GM12872 (cell line): ENCODE results near the gene TEX29.

ENCODE experiments used
- TF ChIP-seq, protein P1 (sequence below): IDR thresholded peaks from 3 replicates; pipeline ENCODE4 v1.5.1; 2011; ENCODE audit warnings: low read depth, mild to moderate bottlenecking, low read length, moderate library complexity; ENCODE audit not compliant: insufficient read depth

Gene TEX29

DNA sequence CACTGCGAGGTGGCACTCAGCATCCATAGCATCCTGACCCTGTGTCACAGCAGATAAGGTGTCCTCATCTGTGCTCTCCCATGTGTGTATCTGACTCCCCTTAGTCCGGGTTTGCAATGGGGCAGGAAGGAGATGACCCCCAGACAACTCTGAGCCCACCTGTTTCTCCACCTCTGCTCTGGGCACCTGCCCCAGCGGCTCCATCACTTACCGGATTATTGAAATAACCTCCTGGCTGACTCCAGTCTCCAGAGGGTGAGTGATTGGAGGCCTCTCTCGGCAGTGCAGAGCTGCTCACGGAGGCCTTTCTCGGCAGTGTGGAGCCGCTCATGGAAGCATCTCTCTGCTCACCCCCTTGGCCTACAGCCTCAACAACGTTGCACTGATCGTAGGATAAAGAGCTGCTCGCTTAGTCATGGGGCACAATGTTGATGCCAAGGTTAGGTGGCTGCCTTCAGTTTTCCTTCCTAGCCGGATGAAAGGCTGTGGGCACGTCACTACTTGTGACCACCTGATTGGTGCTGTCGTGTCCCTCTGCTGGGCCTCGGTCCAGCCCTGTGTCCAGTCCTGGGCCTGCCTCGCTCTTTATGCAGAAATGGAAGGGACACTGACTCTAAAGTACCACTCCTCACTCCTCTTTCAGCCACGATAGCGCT is 67.6 kb downstream of the TEX29 start:
- TF ChIP-seq, protein P1, sequence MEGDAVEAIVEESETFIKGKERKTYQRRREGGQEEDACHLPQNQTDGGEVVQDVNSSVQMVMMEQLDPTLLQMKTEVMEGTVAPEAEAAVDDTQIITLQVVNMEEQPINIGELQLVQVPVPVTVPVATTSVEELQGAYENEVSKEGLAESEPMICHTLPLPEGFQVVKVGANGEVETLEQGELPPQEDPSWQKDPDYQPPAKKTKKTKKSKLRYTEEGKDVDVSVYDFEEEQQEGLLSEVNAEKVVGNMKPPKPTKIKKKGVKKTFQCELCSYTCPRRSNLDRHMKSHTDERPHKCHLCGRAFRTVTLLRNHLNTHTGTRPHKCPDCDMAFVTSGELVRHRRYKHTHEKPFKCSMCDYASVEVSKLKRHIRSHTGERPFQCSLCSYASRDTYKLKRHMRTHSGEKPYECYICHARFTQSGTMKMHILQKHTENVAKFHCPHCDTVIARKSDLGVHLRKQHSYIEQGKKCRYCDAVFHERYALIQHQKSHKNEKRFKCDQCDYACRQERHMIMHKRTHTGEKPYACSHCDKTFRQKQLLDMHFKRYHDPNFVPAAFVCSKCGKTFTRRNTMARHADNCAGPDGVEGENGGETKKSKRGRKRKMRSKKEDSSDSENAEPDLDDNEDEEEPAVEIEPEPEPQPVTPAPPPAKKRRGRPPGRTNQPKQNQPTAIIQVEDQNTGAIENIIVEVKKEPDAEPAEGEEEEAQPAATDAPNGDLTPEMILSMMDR: no peak

DNA sequence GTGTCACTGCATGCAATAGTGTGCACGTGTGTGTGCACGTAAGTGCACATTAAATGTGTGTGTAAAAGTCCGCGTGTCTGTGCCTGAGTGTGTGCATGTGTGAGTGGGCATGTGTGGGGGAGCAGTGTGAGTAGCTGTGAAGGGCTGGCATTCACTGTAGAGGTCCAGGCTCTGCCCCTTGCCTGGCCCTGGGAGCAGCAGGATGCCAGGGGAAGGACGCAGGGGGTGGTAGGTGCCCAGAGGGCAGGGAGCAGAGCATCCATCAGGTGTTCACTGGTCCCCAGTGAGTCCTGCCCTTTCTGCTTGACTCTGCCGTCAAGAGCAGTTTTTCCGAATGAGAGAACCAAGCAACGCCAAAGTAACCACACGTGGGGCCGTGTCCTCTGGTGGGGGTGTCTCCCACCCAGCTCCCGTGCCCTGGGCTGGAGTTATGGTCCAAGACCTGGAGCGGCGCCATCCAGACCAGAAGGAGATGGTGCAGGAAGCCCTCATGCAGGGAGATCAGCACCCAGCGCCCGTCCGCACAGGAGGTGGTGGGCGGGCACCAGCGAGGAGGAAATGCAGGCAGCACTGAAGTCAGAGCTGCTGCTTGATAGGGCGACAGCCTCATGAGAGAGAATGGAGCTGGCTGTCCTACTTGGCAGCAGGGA is 68.5 kb downstream of the TEX29 start:
- TF ChIP-seq, protein P1: no peak

DNA sequence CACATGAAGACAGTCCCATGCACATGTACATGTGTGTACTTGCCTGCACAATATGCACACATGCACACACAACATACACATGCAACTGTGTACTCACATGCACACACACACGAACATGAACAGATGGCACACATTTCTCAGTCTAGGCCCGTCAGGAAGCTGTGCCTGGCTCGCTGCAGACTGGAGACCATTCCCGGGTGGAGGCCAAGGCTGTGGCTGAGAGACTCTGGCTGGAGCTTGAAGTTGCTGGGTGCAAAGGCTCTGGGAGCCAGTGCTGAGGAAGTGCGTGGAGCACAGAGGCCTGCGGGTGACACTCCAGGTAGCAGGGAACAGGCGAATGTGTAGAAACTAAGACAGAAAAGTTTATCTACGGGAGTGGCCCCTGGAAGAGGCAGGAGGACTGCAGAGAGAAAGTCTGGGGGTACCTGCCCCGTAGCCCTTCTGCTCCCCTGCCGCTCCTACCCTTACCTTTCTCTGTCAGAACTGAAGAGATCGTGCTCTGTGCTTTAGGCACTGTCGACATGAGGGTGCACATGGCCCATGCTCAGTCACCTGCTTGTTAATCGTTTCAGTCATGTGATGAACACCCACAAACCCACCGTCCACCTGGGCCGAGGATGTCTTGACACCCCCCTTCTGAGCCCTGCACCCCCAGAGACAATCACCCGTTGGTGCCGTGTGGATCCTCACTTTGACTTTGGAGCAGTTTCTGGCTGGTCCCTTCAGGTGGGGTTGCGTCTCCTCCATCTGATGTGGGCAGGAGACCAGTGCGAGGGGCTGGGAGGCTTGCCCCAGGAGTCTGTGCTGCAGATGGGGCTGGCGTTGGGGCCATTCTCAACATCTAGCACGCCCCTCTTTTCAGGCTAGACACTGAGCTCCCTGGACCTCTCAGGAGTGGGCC is 69.4 kb downstream of the TEX29 start:
- TF ChIP-seq, protein P1: no peak

DNA sequence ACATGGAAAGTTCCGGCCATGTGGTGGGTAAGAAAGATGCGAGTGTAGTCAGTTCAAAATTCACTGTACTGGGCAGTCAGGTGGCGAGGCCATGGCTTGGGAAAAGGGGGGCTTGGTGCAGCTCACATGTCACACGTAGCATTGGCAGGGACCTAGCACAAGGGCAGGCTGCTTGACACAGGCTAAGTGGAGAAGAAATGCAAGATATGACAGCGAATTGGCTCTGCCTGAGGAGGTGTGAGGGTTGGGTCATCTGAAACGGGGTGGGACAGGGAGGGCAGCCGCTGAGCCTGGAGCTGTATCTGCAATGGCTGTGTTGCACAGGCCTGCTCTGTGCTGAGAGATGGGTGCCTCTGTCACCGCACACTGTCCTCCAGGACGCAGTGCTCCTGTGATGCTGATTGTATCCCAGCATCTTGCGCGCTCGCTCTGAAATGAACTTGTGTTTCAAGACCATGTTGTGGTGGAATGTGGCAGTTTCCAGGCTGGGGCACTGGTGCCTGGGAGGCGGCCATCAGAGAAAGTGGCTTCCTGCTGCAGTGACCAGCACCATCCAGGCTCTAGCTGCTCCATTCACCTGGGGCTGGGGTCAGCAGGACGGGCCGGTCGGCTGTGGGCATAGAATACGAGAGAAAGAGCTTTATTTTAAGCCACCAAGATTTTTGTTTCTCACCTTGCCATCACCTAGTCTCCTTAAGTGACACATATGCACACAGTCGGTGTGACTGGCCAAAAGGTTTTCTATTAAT is 70.3 kb downstream of the TEX29 start:
- TF ChIP-seq, protein P1: no peak

DNA sequence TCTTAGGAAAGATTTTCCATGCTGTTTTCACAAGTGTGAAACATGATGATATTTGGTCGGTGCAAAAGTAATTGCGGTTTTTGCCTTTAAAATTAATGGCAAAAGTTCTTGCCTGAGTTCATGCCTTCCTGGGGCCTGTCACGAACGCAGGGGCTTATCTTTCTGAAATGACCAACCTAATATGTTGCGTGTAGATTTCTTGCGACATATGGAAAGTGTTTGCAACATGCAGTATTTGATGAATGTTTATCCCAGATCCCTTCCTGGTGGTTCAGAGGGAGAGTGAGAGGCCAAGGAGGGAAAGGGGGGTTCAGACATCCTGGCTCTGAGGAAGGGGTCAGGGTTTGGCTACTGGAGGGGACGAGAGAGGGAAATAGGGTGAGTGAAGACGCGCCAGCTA is 72.0 kb downstream of the TEX29 start:
- TF ChIP-seq, protein P1: no peak

DNA sequence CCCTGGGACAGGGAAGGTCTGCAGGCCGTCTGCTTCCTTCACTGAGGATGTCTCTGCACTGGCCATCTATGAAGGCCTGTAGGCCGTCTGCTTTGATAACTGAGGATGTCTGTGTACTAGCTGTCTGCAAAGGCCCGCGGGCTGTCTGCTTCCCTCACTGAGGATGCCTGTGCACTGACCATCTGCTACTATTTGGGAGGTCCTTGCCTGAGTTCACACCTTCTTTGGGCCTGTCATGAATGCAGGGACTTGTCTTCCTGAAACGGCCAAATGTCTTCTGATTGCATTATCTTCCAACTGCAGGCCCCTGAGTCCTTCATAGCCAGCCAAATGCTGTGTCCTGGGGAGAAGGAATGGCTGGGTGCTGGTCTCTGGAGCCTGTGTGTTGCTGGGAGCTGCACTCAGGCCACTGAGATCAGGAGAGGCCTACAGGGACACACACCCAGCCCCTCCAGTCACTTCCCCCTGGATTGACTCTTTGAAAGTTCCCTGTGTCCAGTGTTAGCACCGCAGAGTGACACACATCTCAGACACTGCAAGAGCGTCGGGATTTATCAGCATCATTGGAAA is 72.9 kb downstream of the TEX29 start:
- TF ChIP-seq, protein P1: no peak
